Neutrophil (primary cell): ENCODE data around the gene AHNAK.

Experiments used
- H3K27ac ChIP-seq: fragments of 200-600 bp; sonication (generic); 2 replicates; pipeline ENCODE4 v1.5.1; 2016; ENCODE audit warnings: mild to moderate bottlenecking, moderate library complexity
- H3K27me3 ChIP-seq: fragments of 200-600 bp; sonication (generic); 2 replicates; pipeline ENCODE4 v1.6.0; 2016; ENCODE audit warnings: mild to moderate bottlenecking
- H3K36me3 ChIP-seq: fragments of 200-600 bp; sonication (generic); 2 replicates; pipeline ENCODE4 v1.5.1; 2017
- H3K4me1 ChIP-seq, 2 experiments: fragments of 200-600 bp in 1 of 2; sonication (generic) in 1 of 2; 1 replicate in 1 of 2; 2 replicates in 1 of 2; pipeline versions ENCODE4 v1.5.1 to v1.6.1; 2013 to 2016; ENCODE audit warnings: low read depth in 1 of 2, low read length in 1 of 2, mild to moderate bottlenecking in 1 of 2, moderate library complexity in 1 of 2; ENCODE audit not compliant: control insufficient read depth in 1 of 2, insufficient read depth in 1 of 2
- H3K4me3 ChIP-seq, 2 experiments: fragments of 200-600 bp in 1 of 2; sonication (generic) in 1 of 2; 1 replicate in 1 of 2; 2 replicates in 1 of 2; pipeline ENCODE4 v1.5.1; 2013 to 2016; ENCODE audit warnings: low read depth in 1 of 2, low read length in 1 of 2, mild to moderate bottlenecking in 1 of 2, moderate library complexity in 1 of 2
- H3K9me3 ChIP-seq: fragments of 200-600 bp; sonication (generic); 2 replicates; pipeline ENCODE4 v1.5.1; 2016
- CTCF ChIP-seq: fragments of 200-600 bp; sonication (generic); IDR thresholded peaks from 2 replicates; pipeline ENCODE4 v1.5.1; 2016; ENCODE audit warnings: antibody characterized with exemption

The AHNAK gene

GRCh38 chr11:62459080-62459479, 87.5 kb downstream of the AHNAK start:
- Histone ChIP-seq H3K9me3 (no peaks in the 10 kb centered on the region), H3K4me1 (no peaks in the 10 kb centered on the region), H3K27me3 (no peaks in the 10 kb centered on the region), H3K27ac (no peak overlapping the region), H3K36me3 (no peaks in the 10 kb centered on the region), H3K4me3 (no peak overlapping the region)
- no peak for TF ChIP-seq CTCF

GRCh38 chr11:62458212-62459002, 88.2 kb downstream of the AHNAK start:
- no peak for TF ChIP-seq CTCF
- Histone ChIP-seq H3K27ac (no peak overlapping the region), H3K9me3 (no peaks in the 10 kb centered on the region), H3K4me1 (no peaks in the 10 kb centered on the region), H3K4me3 (no peak overlapping the region), H3K27me3 (no peaks in the 10 kb centered on the region), H3K36me3 (no peaks in the 10 kb centered on the region)

DNA sequence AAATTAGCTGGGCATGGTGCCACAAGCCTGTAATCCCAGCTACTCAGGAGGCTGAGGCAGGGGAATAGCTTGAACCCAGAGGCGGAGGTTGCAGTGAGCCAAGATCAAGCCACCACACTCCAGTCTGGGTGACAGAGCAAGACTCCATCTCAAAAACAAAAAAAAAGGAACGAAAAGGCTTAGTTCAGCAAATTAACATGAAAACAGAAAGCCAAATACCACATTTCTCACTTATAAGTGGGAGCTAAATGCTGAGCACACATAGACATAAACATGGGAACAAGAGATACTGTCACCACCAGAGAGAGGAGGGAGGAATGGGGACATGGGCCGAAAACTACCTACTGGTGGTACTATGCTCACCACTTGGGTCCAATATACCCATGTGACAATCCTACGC, 89.1 kb downstream of the AHNAK start:
- TF ChIP-seq CTCF, result no peak
- H3K27me3 ChIP-seq, result no peaks in the 10 kb centered on the region
- H3K4me1 ChIP-seq, result no peaks in the 10 kb centered on the region
- H3K36me3 ChIP-seq, result no peaks in the 10 kb centered on the region
- H3K9me3 ChIP-seq, result no peaks in the 10 kb centered on the region
- H3K4me3 ChIP-seq, result no peak overlapping the region
- no peak overlapping the region for H3K27ac ChIP-seq

GRCh38 chr11:62456630-62457029, 90.0 kb downstream of the AHNAK start:
- Histone ChIP-seq H3K27ac (no peak overlapping the region), H3K9me3 (no peaks in the 10 kb centered on the region), H3K27me3 (no peaks in the 10 kb centered on the region), H3K4me1 (no peaks in the 10 kb centered on the region), H3K4me3 (no peak overlapping the region), H3K36me3 (no peaks in the 10 kb centered on the region)
- TF ChIP-seq CTCF, result no peak

GRCh38 chr11:62452839-62453468, 93.7 kb downstream of the AHNAK start:
- H3K27ac ChIP-seq, result no peak overlapping the region
- H3K4me3 ChIP-seq, result no peak overlapping the region
- no peaks in the 10 kb centered on the region for H3K9me3 ChIP-seq
- peaks cover under 1% of the 10 kb centered on the region for H3K27me3 ChIP-seq
- no peak for TF ChIP-seq CTCF
- H3K36me3 ChIP-seq, result no peaks in the 10 kb centered on the region
- no peaks in the 10 kb centered on the region for H3K4me1 ChIP-seq
